Ishikawa (cell line): ENCODE data around the gene MFSD12.

Experiments used
- CEBPB ChIP-seq: IDR thresholded peaks from 2 replicates; pipeline ENCODE4 v1.6.1; 2012
- CREB1 ChIP-seq: IDR thresholded peaks from 2 replicates; pipeline ENCODE4 v1.6.1; 2012; ENCODE audit warnings: low read depth
- EGR1 ChIP-seq: IDR thresholded peaks from 2 replicates; pipeline ENCODE4 v1.6.1; 2012
- EP300 ChIP-seq: IDR thresholded peaks from 2 replicates; pipeline ENCODE4 v1.6.1; 2012; ENCODE audit warnings: borderline replicate concordance
- FOXM1 ChIP-seq: IDR thresholded peaks from 2 replicates; pipeline ENCODE4 v1.6.1; 2012; ENCODE audit warnings: low read depth, borderline replicate concordance
- MAX ChIP-seq: IDR thresholded peaks from 2 replicates; pipeline ENCODE4 v1.6.1; 2012
- NFIC ChIP-seq: IDR thresholded peaks from 2 replicates; pipeline ENCODE4 v1.6.1; 2012
- RAD21 ChIP-seq: IDR thresholded peaks from 2 replicates; pipeline ENCODE4 v1.6.1; 2012; ENCODE audit warnings: low read depth
- REST ChIP-seq: IDR thresholded peaks from 2 replicates; pipeline ENCODE4 v1.6.1; 2012; ENCODE audit warnings: low read depth, mild to moderate bottlenecking
- TAF1 ChIP-seq: IDR thresholded peaks from 2 replicates; pipeline ENCODE4 v1.6.1; 2012; ENCODE audit warnings: low read depth, mild to moderate bottlenecking
- TCF12 ChIP-seq: IDR thresholded peaks from 2 replicates; pipeline ENCODE4 v1.6.1; 2012; ENCODE audit warnings: low read depth
- TEAD4 ChIP-seq: IDR thresholded peaks from 2 replicates; pipeline ENCODE4 v1.6.1; 2012
- USF1 ChIP-seq: IDR thresholded peaks from 2 replicates; pipeline ENCODE4 v1.6.1; 2012
- YY1 ChIP-seq: IDR thresholded peaks from 2 replicates; pipeline ENCODE4 v1.6.1; 2012; ENCODE audit warnings: low read depth
- ZBTB7A ChIP-seq: IDR thresholded peaks from 2 replicates; pipeline ENCODE4 v1.6.1; 2012; ENCODE audit warnings: low read depth

Gene MFSD12

GRCh38 chr19:3604227-3604986, 47.0 kb upstream of the MFSD12 start:
- TF ChIP-seq CREB1 (no peak), FOXM1 (no peak), TEAD4 (no peak), YY1 (no peak), ZBTB7A (no peak), RAD21 (no peak), EGR1 (no peak), MAX (no peak), NFIC (no peak), CEBPB (no peak), TCF12 (no peak), EP300 (no peak), REST (no peak), TAF1 (no peak), USF1 (no peak)

- TF ChIP-seq TEAD4 (no peak), EGR1 (no peak), CEBPB (no peak), MAX (no peak), EP300 (no peak), TCF12 (no peak), USF1 (no peak), CREB1 (no peak), YY1 (no peak), NFIC (no peak)
Observed at GRCh38 chr19:3603121-3603811, 45.9 kb upstream of the MFSD12 start.

GRCh38 chr19:3601021-3601420, 43.6 kb upstream of the MFSD12 start:
- no peak for TF ChIP-seq ZBTB7A
- no peak for TF ChIP-seq RAD21
- no peak for TF ChIP-seq CREB1

GRCh38 chr19:3599776-3600187, 42.4 kb upstream of the MFSD12 start:
- no peak for TF ChIP-seq ZBTB7A
- no peak for TF ChIP-seq CEBPB
- TF ChIP-seq REST = no peak
- TF ChIP-seq CREB1 = no peak
- no peak for TF ChIP-seq EP300
- no peak for TF ChIP-seq NFIC
- no peak for TF ChIP-seq TEAD4
- no peak for TF ChIP-seq TAF1
- no peak for TF ChIP-seq MAX
- no peak for TF ChIP-seq YY1
- TF ChIP-seq TCF12 = no peak
- TF ChIP-seq EGR1 = no peak
- TF ChIP-seq RAD21 = no peak
- TF ChIP-seq USF1 = no peak
- TF ChIP-seq FOXM1 = no peak

- TF ChIP-seq EP300 = no peak
- no peak for TF ChIP-seq TAF1
- TF ChIP-seq YY1 = no peak
- TF ChIP-seq TEAD4 = no peak
- no peak for TF ChIP-seq EGR1
- no peak for TF ChIP-seq ZBTB7A
Observed at GRCh38 chr19:3595521-3596061, 38.2 kb upstream of the MFSD12 start.
